DOHH2 (cell line): ENCODE measurements around the gene MSH5.

Experiments
- EZH2phosphoT487 ChIP-seq: fragments of 200-600 bp; sonication (generic); IDR thresholded peaks from 2 replicates; pipeline ENCODE4 v1.6.1; 2017; ENCODE audit warnings: borderline replicate concordance, mild to moderate bottlenecking, antibody characterized with exemption, low read length, moderate library complexity, mixed read lengths
- TF ChIP-seq, protein P1 (sequence below): fragments of 200-600 bp; sonication (generic); IDR thresholded peaks from one replicate; pipeline ENCODE4 v1.5.1; 2014; ENCODE audit warnings: antibody characterized with exemption, mild to moderate bottlenecking, low read depth, low read length; ENCODE audit not compliant: poor library complexity, severe bottlenecking

DNA sequence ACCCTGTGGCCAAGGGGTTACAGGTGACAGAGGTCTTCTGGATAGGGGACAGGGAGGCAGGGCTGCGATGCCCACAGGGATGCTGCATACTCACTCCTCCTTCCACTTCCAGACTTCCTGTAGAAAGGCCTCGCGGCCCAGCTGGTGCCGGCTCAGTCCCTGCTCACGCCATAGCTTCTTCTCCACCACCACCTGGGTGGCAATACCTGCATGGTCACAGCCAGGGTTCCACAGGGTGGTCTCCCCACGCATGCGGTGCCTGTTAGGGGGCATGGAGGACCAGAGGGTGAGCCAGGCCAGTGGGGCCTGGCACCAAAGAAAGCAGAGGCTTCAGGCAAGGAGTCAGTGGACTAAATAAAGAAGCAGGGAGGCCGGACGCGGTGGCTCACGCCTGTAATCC is 45.7 kb downstream of the MSH5 start:
- no peak for TF ChIP-seq EZH2phosphoT487
- TF ChIP-seq, protein P1, sequence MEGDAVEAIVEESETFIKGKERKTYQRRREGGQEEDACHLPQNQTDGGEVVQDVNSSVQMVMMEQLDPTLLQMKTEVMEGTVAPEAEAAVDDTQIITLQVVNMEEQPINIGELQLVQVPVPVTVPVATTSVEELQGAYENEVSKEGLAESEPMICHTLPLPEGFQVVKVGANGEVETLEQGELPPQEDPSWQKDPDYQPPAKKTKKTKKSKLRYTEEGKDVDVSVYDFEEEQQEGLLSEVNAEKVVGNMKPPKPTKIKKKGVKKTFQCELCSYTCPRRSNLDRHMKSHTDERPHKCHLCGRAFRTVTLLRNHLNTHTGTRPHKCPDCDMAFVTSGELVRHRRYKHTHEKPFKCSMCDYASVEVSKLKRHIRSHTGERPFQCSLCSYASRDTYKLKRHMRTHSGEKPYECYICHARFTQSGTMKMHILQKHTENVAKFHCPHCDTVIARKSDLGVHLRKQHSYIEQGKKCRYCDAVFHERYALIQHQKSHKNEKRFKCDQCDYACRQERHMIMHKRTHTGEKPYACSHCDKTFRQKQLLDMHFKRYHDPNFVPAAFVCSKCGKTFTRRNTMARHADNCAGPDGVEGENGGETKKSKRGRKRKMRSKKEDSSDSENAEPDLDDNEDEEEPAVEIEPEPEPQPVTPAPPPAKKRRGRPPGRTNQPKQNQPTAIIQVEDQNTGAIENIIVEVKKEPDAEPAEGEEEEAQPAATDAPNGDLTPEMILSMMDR: no peak
